ENCODE measurements around the gene ATG4D. TPM values are rescaled to one million over a fixed set of nuclear protein-coding genes. Genes with fewer than 3 reads are reported as not detected.

The ATG4D gene
- total RNA-seq, 2 experiments from 2014 or later: 48.3 to 57.8 TPM

- Mint-ChIP-seq H3K27me3 (no peaks in the 10 kb centered on the region), H3K9me3 (ENCODE audit: low read depth) (no peaks in the 10 kb centered on the region), H3K4me3 (no peak overlapping the region), H3K36me3 (no peaks in the 10 kb centered on the region), H3K27ac (no peak overlapping the region), H3K4me1 (peaks cover 22% of the 10 kb centered on the region)
- DNase-seq (no peak), ATAC-seq (no peak)
- CTCF ChIA-PET: interaction anchor here (7.6 kb wide), 1 partner anchor 123 kb away, joined by 123 read pairs; the partner anchor contains the start of gene QTRT1
Observed at GRCh38 chr19:10577951-10578350, 34.2 kb downstream of the ATG4D start.

GRCh38 chr19:10580979-10581631, 37.4 kb downstream of the ATG4D start:
- DNase-seq: peak; percentile 94
- H3K36me3 Mint-ChIP-seq: no peaks in the 10 kb centered on the region
- H3K4me3 Mint-ChIP-seq: no peak overlapping the region
- no peak overlapping the region for H3K27ac Mint-ChIP-seq
- CTCF ChIA-PET: interaction anchor here (0.6 to 8.2 kb wide), 49 partner anchors 9 to 286 kb away, joined by 3 to 281 read pairs (median 6); partner anchors contain the start of genes DNM2, QTRT1, S1PR5 and TMED1
- no peaks in the 10 kb centered on the region for H3K9me3 Mint-ChIP-seq (ENCODE audit: low read depth)
- ATAC-seq: peak; percentile 96
- H3K4me1 Mint-ChIP-seq: peaks cover 20% of the 10 kb centered on the region
- H3K27me3 Mint-ChIP-seq: no peaks in the 10 kb centered on the region

GRCh38 chr19:10582091-10582490, 38.4 kb downstream of the ATG4D start:
- CTCF ChIA-PET: interaction anchor here (0.8 to 8.2 kb wide), 26 partner anchors 8 to 276 kb away, joined by 3 to 281 read pairs (median 8); partner anchors contain the start of genes DNM2, QTRT1 and TMED1
- Mint-ChIP-seq H3K36me3 (no peaks in the 10 kb centered on the region), H3K4me1 (peaks cover 20% of the 10 kb centered on the region), H3K9me3 (ENCODE audit: low read depth) (no peaks in the 10 kb centered on the region), H3K4me3 (no peak overlapping the region), H3K27ac (no peak overlapping the region), H3K27me3 (peaks cover 6% of the 10 kb centered on the region)
- DNase-seq (no peak), ATAC-seq (no peak)

- Mint-ChIP-seq H3K27ac (no peak overlapping the region), H3K4me3 (no peak overlapping the region), H3K9me3 (ENCODE audit: low read depth) (no peaks in the 10 kb centered on the region), H3K36me3 (no peaks in the 10 kb centered on the region), H3K27me3 (peaks cover 13% of the 10 kb centered on the region), H3K4me1 (peaks cover 26% of the 10 kb centered on the region)
- ATAC-seq (no peak), DNase-seq (no peak)
- CTCF ChIA-PET: interaction anchor here (1.9 to 8.2 kb wide), 8 partner anchors 11 to 118 kb away, joined by 7 to 281 read pairs (median 26); partner anchors contain the start of gene QTRT1
Observed at GRCh38 chr19:10583036-10583776, 39.5 kb downstream of the ATG4D start.

- ATAC-seq (no peak), DNase-seq (no peak)
- CTCF ChIA-PET: interaction anchor here (8.2 kb wide), 1 partner anchor 59 kb away, joined by 281 read pairs; no protein-coding TSS in a partner anchor
- Mint-ChIP-seq H3K9me3 (ENCODE audit: low read depth) (no peaks in the 10 kb centered on the region), H3K36me3 (no peaks in the 10 kb centered on the region), H3K27ac (no peak overlapping the region), H3K4me3 (no peak overlapping the region), H3K4me1 (peaks cover 20% of the 10 kb centered on the region), H3K27me3 (peaks cover 13% of the 10 kb centered on the region)
Observed at GRCh38 chr19:10586396-10586795, 42.7 kb downstream of the ATG4D start.

- no peak within 1 kb of the TSS for H3K4me3 Mint-ChIP-seq
- peaks cover 13% of the 10 kb centered on the region for H3K27me3 Mint-ChIP-seq
- CTCF ChIA-PET: interaction anchor here (8.2 kb wide), 1 partner anchor 58 kb away, joined by 281 read pairs; no protein-coding TSS in a partner anchor
- H3K27ac Mint-ChIP-seq: no peak within 1 kb of the TSS
- H3K4me1 Mint-ChIP-seq: peaks cover 16% of the 10 kb centered on the region
- no peaks in the 10 kb centered on the region for H3K36me3 Mint-ChIP-seq
- no peaks in the 10 kb centered on the region for H3K9me3 Mint-ChIP-seq (ENCODE audit: low read depth)
- DNase-seq: no peak
- ATAC-seq: no peak
Observed at GRCh38 chr19:10587022-10587838, 43.5 kb downstream of the ATG4D start, which contains the start of gene AP1M2. TSS of gene AP1M2 (minus strand) at chr19:10587312. CDS start at chr19:10587231, 81 bp downstream.

- CTCF ChIA-PET: interaction anchor here (0.8 to 1.9 kb wide), 2 partner anchors 11 to 57 kb away, joined by 3 to 5 read pairs; no protein-coding TSS in a partner anchor
- H3K36me3 Mint-ChIP-seq: no peaks in the 10 kb centered on the region
- no peak for DNase-seq
- ATAC-seq: no peak
- no peak overlapping the region for H3K27ac Mint-ChIP-seq
- no peak overlapping the region for H3K4me3 Mint-ChIP-seq
- peaks cover 13% of the 10 kb centered on the region for H3K27me3 Mint-ChIP-seq
- peaks cover 16% of the 10 kb centered on the region for H3K4me1 Mint-ChIP-seq
- H3K9me3 Mint-ChIP-seq (ENCODE audit: low read depth): no peaks in the 10 kb centered on the region
Observed at GRCh38 chr19:10587839-10588150, 44.1 kb downstream of the ATG4D start.

GRCh38 chr19:10593148-10593547, 49.4 kb downstream of the ATG4D start:
- ATAC-seq: no peak
- no peaks in the 10 kb centered on the region for H3K27me3 Mint-ChIP-seq
- H3K9me3 Mint-ChIP-seq (ENCODE audit: low read depth): no peaks in the 10 kb centered on the region
- no peak for DNase-seq
- H3K4me1 Mint-ChIP-seq: peaks cover 28% of the 10 kb centered on the region
- H3K36me3 Mint-ChIP-seq: no peaks in the 10 kb centered on the region
- CTCF ChIA-PET: interaction anchor here (0.7 to 2.2 kb wide), 4 partner anchors 11 to 106 kb away, joined by 3 to 18 read pairs (median 6); no protein-coding TSS in a partner anchor
- H3K27ac Mint-ChIP-seq: no peak overlapping the region
- H3K4me3 Mint-ChIP-seq: no peak overlapping the region

GRCh38 chr19:10593820-10594637, 50.3 kb downstream of the ATG4D start:
- no peak overlapping the region for H3K27ac Mint-ChIP-seq
- ATAC-seq (no peak), DNase-seq (no peak)
- H3K36me3 Mint-ChIP-seq: no peaks in the 10 kb centered on the region
- peaks cover 28% of the 10 kb centered on the region for H3K4me1 Mint-ChIP-seq
- H3K9me3 Mint-ChIP-seq (ENCODE audit: low read depth): no peaks in the 10 kb centered on the region
- CTCF ChIA-PET: interaction anchor here (1.4 to 3.9 kb wide), 6 partner anchors 10 to 110 kb away, joined by 3 to 33 read pairs (median 14); no protein-coding TSS in a partner anchor
- H3K27me3 Mint-ChIP-seq: no peaks in the 10 kb centered on the region
- no peak overlapping the region for H3K4me3 Mint-ChIP-seq

- Mint-ChIP-seq H3K4me3 (no peak overlapping the region), H3K36me3 (peaks cover 2% of the 10 kb centered on the region), H3K27me3 (peaks cover 2% of the 10 kb centered on the region), H3K4me1 (peaks cover 43% of the 10 kb centered on the region), H3K9me3 (ENCODE audit: low read depth) (no peaks in the 10 kb centered on the region), H3K27ac (no peak overlapping the region)
- CTCF ChIA-PET: interaction anchor here (1.0 to 2.8 kb wide), 2 partner anchors 12 to 19 kb away, joined by 3 to 11 read pairs; no protein-coding TSS in a partner anchor
- no peak for DNase-seq
- ATAC-seq: no peak
Observed at GRCh38 chr19:10600149-10600548, 56.4 kb downstream of the ATG4D start.

- Mint-ChIP-seq H3K4me1 (peaks cover 25% of the 10 kb centered on the region), H3K36me3 (peaks cover 2% of the 10 kb centered on the region), H3K9me3 (ENCODE audit: low read depth) (no peaks in the 10 kb centered on the region), H3K27me3 (peaks cover 2% of the 10 kb centered on the region), H3K27ac (peak overlapping the region; percentile 72), H3K4me3 (peak overlapping the region; percentile 55)
- ATAC-seq (no peak), DNase-seq (no peak)
- CTCF ChIA-PET: interaction anchor here (0.8 to 4.5 kb wide), 9 partner anchors 9 to 262 kb away, joined by 3 to 41 read pairs (median 4); partner anchors contain the start of gene QTRT1
Observed at GRCh38 chr19:10601999-10602329, 58.3 kb downstream of the ATG4D start.
